H9 (cell line): ENCODE measurements around the gene OR6J1. TPM values are rescaled to one million over a fixed set of nuclear protein-coding genes. Genes with fewer than 3 reads are reported as not detected.

ENCODE experiments used
- DNase-seq: peaks from one replicate; pipeline ENCODE4 v3.0.0-alpha.2; 2017
- H2AFZ ChIP-seq: one replicate; pipeline ENCODE4 v1.6.1; 2013; ENCODE audit warnings: mild to moderate bottlenecking, low read length, control low read depth, moderate library complexity
- H2AK5ac ChIP-seq: 2 replicates; pipeline ENCODE4 v1.6.1; 2013; ENCODE audit warnings: low read length, control low read depth, mixed read lengths; ENCODE audit not compliant: insufficient read length
- H2BK120ac ChIP-seq: one replicate; pipeline ENCODE4 v1.6.1; 2013; ENCODE audit warnings: low read depth, mild to moderate bottlenecking, low read length, control low read depth, inconsistent platforms; ENCODE audit not compliant: poor library complexity, severe bottlenecking
- H2BK12ac ChIP-seq: 2 replicates; pipeline ENCODE4 v1.6.1; 2013; ENCODE audit warnings: low read length, control low read depth, mixed read lengths, low read depth; ENCODE audit not compliant: insufficient read length
- H2BK15ac ChIP-seq: 2 replicates; pipeline ENCODE4 v1.6.1; 2013; ENCODE audit warnings: low read depth, low read length, control low read depth
- H2BK20ac ChIP-seq: one replicate; pipeline ENCODE4 v1.6.1; 2013; ENCODE audit warnings: low read depth, mild to moderate bottlenecking, low read length, control low read depth, inconsistent platforms; ENCODE audit not compliant: poor library complexity, severe bottlenecking
- H2BK5ac ChIP-seq: 2 replicates; pipeline ENCODE4 v1.6.1; 2013; ENCODE audit warnings: low read length, control low read depth, mixed read lengths; ENCODE audit not compliant: insufficient read length
- H3K14ac ChIP-seq: 2 replicates; pipeline ENCODE4 v1.6.1; 2013; ENCODE audit warnings: low read length, control low read depth; ENCODE audit not compliant: insufficient read depth
- H3K18ac ChIP-seq: 2 replicates; pipeline ENCODE4 v1.6.1; 2013; ENCODE audit warnings: low read depth, mild to moderate bottlenecking, mixed read lengths, low read length, control low read depth; ENCODE audit not compliant: insufficient read length
- H3K23ac ChIP-seq: 2 replicates; pipeline ENCODE4 v1.6.1; 2013; ENCODE audit warnings: low read length, control low read depth, mixed read lengths, low read depth; ENCODE audit not compliant: insufficient read length
- H3K23me2 ChIP-seq: 2 replicates; pipeline ENCODE4 v1.6.1; 2013; ENCODE audit warnings: low read depth, mild to moderate bottlenecking, mixed read lengths, low read length, control low read depth; ENCODE audit not compliant: insufficient read length, poor library complexity, severe bottlenecking
- H3K27ac ChIP-seq: 2 replicates; pipeline ENCODE4 v1.5.1; 2013; ENCODE audit warnings: low read length, control low read depth, mixed read lengths, low read depth; ENCODE audit not compliant: insufficient read length
- H3K27me3 ChIP-seq: 2 replicates; pipeline ENCODE4 v1.6.1; 2013; ENCODE audit warnings: low read length, control low read depth, inconsistent platforms; ENCODE audit not compliant: insufficient read depth
- H3K4ac ChIP-seq: 2 replicates; pipeline ENCODE4 v1.6.1; 2013; ENCODE audit warnings: low read depth, mild to moderate bottlenecking, control low read depth, inconsistent platforms, low read length, moderate library complexity
- H3K4me1 ChIP-seq: 2 replicates; pipeline ENCODE4 v1.6.1; 2013; ENCODE audit warnings: low read length, control low read depth, inconsistent platforms; ENCODE audit not compliant: insufficient read depth
- H3K4me2 ChIP-seq: 2 replicates; pipeline ENCODE4 v1.6.1; 2013; ENCODE audit warnings: low read length, control low read depth, mixed read lengths; ENCODE audit not compliant: insufficient read length, insufficient read depth
- H3K56ac ChIP-seq: 2 replicates; pipeline ENCODE4 v1.6.1; 2013; ENCODE audit warnings: low read depth, mild to moderate bottlenecking, mixed read lengths, low read length, control low read depth; ENCODE audit not compliant: insufficient read length
- H3K79me1 ChIP-seq: 2 replicates; pipeline ENCODE4 v1.6.1; 2013; ENCODE audit warnings: low read depth, mild to moderate bottlenecking, moderate library complexity, low read length, control low read depth, inconsistent platforms; ENCODE audit not compliant: insufficient read depth, poor library complexity, severe bottlenecking
- H3K79me2 ChIP-seq: 2 replicates; pipeline ENCODE4 v1.6.1; 2013; ENCODE audit warnings: low read length, control low read depth, inconsistent platforms; ENCODE audit not compliant: insufficient read depth
- H3K9ac ChIP-seq: 2 replicates; pipeline ENCODE4 v1.6.1; 2013; ENCODE audit warnings: low read length, control low read depth, mixed read lengths; ENCODE audit not compliant: insufficient read length; ENCODE audit errors: extremely low read depth
- H3K9me3 ChIP-seq: one replicate; pipeline ENCODE4 v1.6.1; 2013; ENCODE audit warnings: low read depth, low read length, inconsistent platforms; ENCODE audit not compliant: control insufficient read depth
- H3T11ph ChIP-seq: one replicate; pipeline ENCODE4 v1.6.1; 2013; ENCODE audit warnings: mild to moderate bottlenecking, low read length, control low read depth, inconsistent platforms
- H4K20me1 ChIP-seq: one replicate; pipeline ENCODE4 v1.6.1; 2013; ENCODE audit not compliant: control insufficient read depth, insufficient read length, insufficient read depth
- H4K5ac ChIP-seq: 2 replicates; pipeline ENCODE4 v1.6.1; 2013; ENCODE audit warnings: low read depth, mild to moderate bottlenecking, mixed read lengths, low read length, control low read depth; ENCODE audit not compliant: insufficient read length
- H4K8ac ChIP-seq: replicated peaks from 2 replicates; pipeline ENCODE4 v1.6.1; 2013; ENCODE audit warnings: low read length, control low read depth, mixed read lengths, low read depth; ENCODE audit not compliant: insufficient read length
- H4K91ac ChIP-seq: 2 replicates; pipeline ENCODE4 v1.6.1; 2013; ENCODE audit warnings: low read depth, mild to moderate bottlenecking, moderate library complexity, mixed read lengths, low read length, control low read depth; ENCODE audit not compliant: insufficient read length
- H3K27ac Mint-ChIP-seq, 3 experiments: 2 replicates in 2 of 3; 3 replicates in 1 of 3; pipeline ENCODE4 v1.8.0; 2020 to 2021; ENCODE audit warnings: mixed read lengths in 3 of 3, mild to moderate bottlenecking in 1 of 3, moderate library complexity in 1 of 3
- H3K27me3 Mint-ChIP-seq: 2 replicates; pipeline ENCODE4 v1.8.0; 2021; ENCODE audit warnings: low read depth, mild to moderate bottlenecking, moderate library complexity, mixed read lengths
- H3K36me3 Mint-ChIP-seq, 3 experiments: 2 replicates in 2 of 3; 3 replicates in 1 of 3; pipeline ENCODE4 v1.8.0; 2020 to 2021; ENCODE audit warnings: low read depth in 3 of 3, mixed read lengths in 3 of 3; ENCODE audit not compliant: insufficient read depth in 1 of 3
- H3K4me1 Mint-ChIP-seq, 2 experiments: 2 replicates each; pipeline ENCODE4 v1.8.0; 2020; ENCODE audit warnings: mixed read lengths in 2 of 2
- H3K4me3 Mint-ChIP-seq, 2 experiments: 2 replicates in 1 of 2; 3 replicates in 1 of 2; pipeline ENCODE4 v1.8.0; 2020 to 2021; ENCODE audit warnings: mild to moderate bottlenecking in 2 of 2, mixed read lengths in 2 of 2, moderate library complexity in 1 of 2
- H3K9me3 Mint-ChIP-seq, 2 experiments: 2 replicates in 1 of 2; 3 replicates in 1 of 2; pipeline ENCODE4 v1.8.0; 2020; ENCODE audit warnings: mild to moderate bottlenecking in 2 of 2, mixed read lengths in 2 of 2, moderate library complexity in 1 of 2
- CTCF ChIP-seq: fragments of 200-600 bp; sonication (generic); conservative IDR thresholded peaks from 3 replicates; pipeline ENCODE4 v1.8.0; 2021; ENCODE audit warnings: antibody characterized with exemption, mild to moderate bottlenecking
- WGBS: extraction: QIAGEN DNeasy Blood & Tissue Kit; methylation state at CpG from one replicate; pipeline ENCODE4 v1.1.7; 2013; ENCODE audit warnings: missing lambda C conversion rate, low lambda C conversion rate, mixed read lengths; ENCODE audit not compliant: insufficient read length; ENCODE audit errors: extremely low coverage; 5-methylcytosine and 5-hydroxymethylcytosine counted together
- total RNA-seq: library from RNA; stranded (reverse); gene quantifications from 2 replicates; pipeline ENCODE4 v1.2.1, GENCODE V29; 2021

The OR6J1 gene
- total RNA-seq, 1 experiment from 2014 or later = not detected

DNA sequence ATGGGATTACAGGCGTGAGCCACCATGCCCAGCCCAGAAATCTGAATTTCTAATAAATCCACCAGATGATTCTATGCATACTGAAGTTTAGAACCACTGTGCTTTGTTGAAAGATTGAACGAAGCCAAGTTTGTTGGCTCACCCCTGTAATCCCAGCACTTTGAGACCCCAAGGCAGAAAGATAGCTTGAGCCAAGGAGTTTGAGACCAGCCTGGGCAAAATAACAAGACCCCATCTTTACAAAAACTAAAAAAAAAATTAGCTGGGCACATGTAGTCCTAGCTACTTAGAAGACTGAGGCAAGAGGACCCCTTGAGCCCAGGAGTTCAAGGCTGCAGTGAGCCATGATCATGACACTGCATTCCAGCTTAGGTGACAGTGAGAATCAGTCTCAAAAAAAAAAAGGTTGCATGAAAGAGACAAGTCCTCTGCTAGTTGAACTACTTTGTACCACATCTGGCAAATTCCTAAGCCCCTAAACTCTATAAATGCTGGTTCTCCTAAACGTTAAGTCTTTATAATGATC is 47.7 kb downstream of the OR6J1 start:
- Histone ChIP-seq H3K4me1 (peaks cover 3% of the 10 kb centered on the region; the same call in 1 of the 2 replicates), H3K14ac (no peak overlapping the region), H3K27me3 (no peaks in the 10 kb centered on the region), H3T11ph (no peak overlapping the region), H4K5ac (no peak overlapping the region), H4K20me1 (no peaks in the 10 kb centered on the region), H4K8ac (no peak overlapping the region), H3K4me2 (no peak overlapping the region), H2BK120ac (no peak overlapping the region), H2BK20ac (no peak overlapping the region), H2AK5ac (no peak overlapping the region), H3K23ac (no peak overlapping the region), H3K9me3 (no peaks in the 10 kb centered on the region), H2BK15ac (no peak overlapping the region), H3K23me2 (peaks cover 9% of the 10 kb centered on the region), H3K56ac (no peak overlapping the region), H3K79me1 (no peaks in the 10 kb centered on the region), H4K91ac (no peak overlapping the region), H3K79me2 (no peaks in the 10 kb centered on the region), H2AFZ (no peak overlapping the region), H3K18ac (no peak overlapping the region), H2BK5ac (no peak overlapping the region), H2BK12ac (no peak overlapping the region), H3K4ac (no peak overlapping the region), H3K27ac (no peak overlapping the region), H3K9ac (no peak overlapping the region)
- H3K4me3 Mint-ChIP-seq = no peak overlapping the region
- H3K36me3 Mint-ChIP-seq = no peaks in the 10 kb centered on the region; a peak in 1 of 7 replicates
- DNase-seq = no peak
- no CpG with 5 or more reads among the region's 3 CpGs for WGBS
- H3K4me1 Mint-ChIP-seq = peaks cover 26 to 33% of the 10 kb centered on the region in 2 experiments
- peaks cover 1% of the 10 kb centered on the region; the same call in 1 of the 2 replicates for H3K27me3 Mint-ChIP-seq
- TF ChIP-seq CTCF = no peak
- peak overlapping the region in 1 of 3 experiments; percentile 78; a peak in 2 of 7 replicates for H3K27ac Mint-ChIP-seq
- no peaks in the 10 kb centered on the region; a peak in 1 of 5 replicates for H3K9me3 Mint-ChIP-seq
